ENCODE results near the gene KRTAP5-8. TPM values are rescaled to one million over a fixed set of nuclear protein-coding genes. Genes with fewer than 3 reads are reported as not detected.
"Not testable (repeated sequence)": the region's sequence is repeated elsewhere in the genome, so short reads cannot be mapped to it uniquely, and the experiment has no call there.

The KRTAP5-8 gene
- total and polyA plus RNA-seq, 8 donors: 0.15 to 5.5 TPM; not detected in 6

DNA sequence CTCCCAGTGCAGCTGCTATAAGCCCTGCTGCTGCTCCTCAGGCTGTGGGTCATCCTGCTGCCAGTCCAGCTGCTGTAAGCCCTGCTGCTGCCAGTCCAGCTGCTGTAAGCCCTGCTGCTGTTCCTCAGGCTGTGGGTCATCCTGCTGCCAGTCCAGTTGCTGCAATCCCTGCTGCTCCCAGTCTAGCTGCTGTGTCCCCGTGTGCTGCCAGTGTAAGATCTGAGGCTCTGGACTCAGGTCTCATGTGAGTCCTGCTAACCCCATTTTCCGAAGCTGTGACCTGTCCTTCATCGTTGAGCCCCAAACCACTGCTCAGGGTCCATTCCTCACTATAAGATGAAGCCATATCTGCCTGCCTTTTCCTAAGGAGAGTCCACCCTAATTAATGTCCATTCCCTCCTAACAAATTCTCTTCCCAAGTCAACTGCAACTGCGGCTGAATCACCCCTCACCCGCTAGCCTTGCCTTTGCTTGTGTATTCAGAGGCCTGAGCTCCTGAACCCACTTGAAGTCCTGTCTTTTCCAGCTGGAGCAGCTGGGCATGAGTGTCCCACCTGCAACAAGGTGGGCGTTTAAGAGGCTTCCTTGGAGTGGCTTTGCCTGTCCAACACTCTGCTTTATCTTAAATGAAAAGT, 10.1 kb upstream of the KRTAP5-8 start:
- 83 to 94% (median 89%) methylated on average over 6 of the region's 6 CpGs for WGBS, 5 donors
- intact Hi-C loops (cut with DNase I; ENCODE audit: low total_unique reads): no loop called here
- no peak for DNase-seq
- Histone ChIP-seq H3K27me3 (no peaks in the 10 kb centered on the region), H3K27ac (no peak overlapping the region), H3K4me1 (no peaks in the 10 kb centered on the region), H3K4me3 (no peak overlapping the region), H3K9me3 (peaks cover 0 to 4% (median 0%) of the 10 kb centered on the region in 4 donors), H3K36me3 (no peaks in the 10 kb centered on the region)
- TF ChIP-seq CTCF (IDR thresholded peaks at IDR 0.05): no peak
- TF ChIP-seq POLR2A (IDR thresholded peaks at IDR 0.05): no peak
- TF ChIP-seq EP300 (IDR thresholded peaks at IDR 0.05): no peak
- TF ChIP-seq POLR2AphosphoS5 (IDR thresholded peaks at IDR 0.05): no peak

DNA sequence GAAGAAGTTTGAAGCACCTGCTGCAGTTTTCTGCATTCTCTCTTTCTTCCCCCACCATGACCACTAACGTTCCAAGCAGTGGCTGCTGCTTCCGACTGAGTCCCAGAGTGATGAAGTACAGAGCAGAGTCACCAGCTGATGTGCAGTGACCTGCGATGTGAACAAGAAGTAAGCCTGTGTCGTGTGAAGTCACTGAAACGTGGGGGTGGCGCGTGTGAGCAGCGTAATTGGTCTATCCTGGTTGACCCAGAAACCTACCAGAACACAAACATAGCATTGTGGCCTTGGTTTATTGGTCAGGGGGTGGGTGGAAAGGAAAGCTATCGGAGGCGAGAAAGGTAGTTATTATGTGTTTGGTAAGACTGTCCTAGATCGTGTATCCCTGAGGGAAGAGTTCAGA, 7.2 kb upstream of the KRTAP5-8 start:
- DNase-seq: no peak
- no peak for TF ChIP-seq CTCF (IDR thresholded peaks at IDR 0.05)
- TF ChIP-seq POLR2A (IDR thresholded peaks at IDR 0.05): no peak
- no peak for TF ChIP-seq EP300 (IDR thresholded peaks at IDR 0.05)
- no peak for TF ChIP-seq POLR2AphosphoS5 (IDR thresholded peaks at IDR 0.05)
- 78 to 96% (median 90%) methylated on average over 11 of the region's 11 CpGs for WGBS, 5 donors
- Histone ChIP-seq H3K27ac (no peak overlapping the region), H3K4me3 (no peak overlapping the region), H3K9me3 (peaks cover 0 to 1% (median 0%) of the 10 kb centered on the region in 4 donors), H3K36me3 (no peaks in the 10 kb centered on the region), H3K4me1 (no peaks in the 10 kb centered on the region), H3K27me3 (no peaks in the 10 kb centered on the region)
- intact Hi-C loops (cut with DNase I; ENCODE audit: low total_unique reads): no loop called here

DNA sequence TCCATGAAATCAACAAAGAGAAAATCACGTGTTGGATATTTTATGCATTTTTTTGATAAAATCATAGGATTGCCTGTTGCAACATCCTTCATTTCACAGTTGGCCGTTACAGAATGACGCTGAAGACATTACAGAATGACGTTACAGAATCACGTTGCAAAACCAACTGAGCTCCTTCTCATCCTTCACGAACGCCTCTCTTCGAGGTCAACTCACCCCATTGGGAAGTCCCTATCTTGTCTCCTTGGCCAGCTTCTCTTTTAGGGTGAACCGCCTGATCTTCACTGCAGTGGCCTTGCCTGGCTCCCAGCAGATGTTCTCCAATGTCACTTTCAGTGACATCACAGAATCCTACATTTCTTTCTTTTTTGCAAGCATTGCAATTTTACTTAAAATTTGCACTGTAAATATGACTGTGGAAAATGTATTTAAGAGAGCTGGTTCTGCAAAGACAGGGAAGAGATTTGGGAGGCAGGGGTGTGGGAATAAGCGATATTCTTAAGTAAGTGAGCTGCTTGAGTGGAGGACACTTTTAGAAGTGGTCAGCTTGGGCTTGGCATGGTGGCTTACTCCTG, 5.7 kb upstream of the KRTAP5-8 start:
- DNase-seq: no peak
- TF ChIP-seq EP300 (IDR thresholded peaks at IDR 0.05) (no peak), CTCF (IDR thresholded peaks at IDR 0.05) (no peak), POLR2AphosphoS5 (IDR thresholded peaks at IDR 0.05) (no peak), POLR2A (IDR thresholded peaks at IDR 0.05) (no peak)
- Histone ChIP-seq H3K4me1 (no peaks in the 10 kb centered on the region), H3K27ac (no peak overlapping the region), H3K4me3 (no peak overlapping the region), H3K27me3 (no peaks in the 10 kb centered on the region), H3K36me3 (no peaks in the 10 kb centered on the region), H3K9me3 (no peaks in the 10 kb centered on the region)
- WGBS, 5 donors: 79 to 85% (median 81%) methylated on average over 10 of the region's 10 CpGs
- intact Hi-C loops (cut with DNase I; ENCODE audit: low total_unique reads): no loop called here

DNA sequence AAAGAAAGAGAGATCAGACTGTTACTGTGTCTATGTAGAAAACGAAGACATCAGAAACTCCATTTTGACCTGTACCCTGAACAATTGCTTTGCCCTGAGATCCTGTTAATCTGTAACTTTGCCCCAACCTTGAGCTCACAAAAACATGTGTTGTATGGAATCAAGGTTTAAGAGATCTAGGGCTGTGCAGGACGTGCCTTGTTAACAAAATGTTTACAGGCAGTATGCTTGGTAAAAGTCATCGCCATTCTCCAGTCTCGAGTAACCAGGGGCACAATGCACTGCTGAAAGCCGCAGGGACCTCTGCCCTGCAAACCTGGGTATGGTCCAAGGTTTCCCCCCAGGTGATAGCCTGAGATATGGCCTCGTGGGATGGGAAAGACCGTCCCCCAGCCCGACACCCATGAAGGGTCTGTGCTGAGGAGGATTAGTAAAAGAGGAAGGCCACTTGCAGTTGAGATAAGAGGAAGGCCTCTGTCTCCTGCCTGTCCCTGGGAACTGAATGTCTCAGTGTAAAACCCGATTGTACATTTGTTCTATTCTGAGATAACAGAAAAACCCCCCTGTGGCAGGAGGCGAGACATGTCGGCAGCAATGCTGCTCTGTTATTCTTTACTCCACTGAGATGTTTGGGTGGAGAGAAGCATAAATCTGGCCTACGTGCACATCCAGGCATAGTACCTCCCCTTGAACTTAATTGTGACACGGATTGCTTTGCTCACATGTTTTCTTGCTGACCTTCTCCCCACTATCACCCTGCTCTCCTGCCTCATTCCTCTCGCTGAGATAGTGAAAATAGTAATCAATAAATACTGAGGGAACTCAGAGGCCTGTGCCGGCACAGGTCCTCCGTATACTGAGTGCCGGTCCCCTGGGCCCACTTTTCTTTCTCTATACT, 2.9 kb upstream of the KRTAP5-8 start:
- intact Hi-C loops (cut with DNase I; ENCODE audit: low total_unique reads); H3K4me3 ChIP-seq; H3K36me3 ChIP-seq; H3K9me3 ChIP-seq; H3K27ac ChIP-seq; H3K27me3 ChIP-seq; DNase-seq; H3K4me1 ChIP-seq: not testable (repeated sequence)
- 51 to 63% (median 55%) methylated on average over 17 of the region's 17 CpGs for WGBS, 5 donors

Data from stomach (tissue), 9 donors.